Neural cell (in vitro differentiated cells): ENCODE data around the gene SNX17. TPM values are rescaled to one million over a fixed set of nuclear protein-coding genes. Genes with fewer than 3 reads are reported as not detected.

Experiments
- H2AFZ ChIP-seq: fragments of 200-600, 300-800 bp; sonication (generic), shearing (Covaris generic); 2 replicates; pipeline ENCODE4 v1.6.0; 2014; ENCODE audit warnings: low read depth, mild to moderate bottlenecking, antibody characterized with exemption, low read length, moderate library complexity
- H3F3A ChIP-seq: fragments of 200-600 bp; shearing (Covaris generic); 2 replicates; pipeline ENCODE4 v1.6.1; 2016; ENCODE audit warnings: mild to moderate bottlenecking, moderate library complexity, mixed read lengths, antibody characterized with exemption, low read length; ENCODE audit not compliant: insufficient read depth, poor library complexity, severe bottlenecking
- H3K27ac ChIP-seq: fragments of 200-600, 300-800 bp; sonication (generic), shearing (Covaris generic); 2 replicates; pipeline ENCODE4 v1.5.1; 2014; ENCODE audit warnings: mild to moderate bottlenecking, low read length, moderate library complexity
- H3K27me3 ChIP-seq: fragments of 300-800, 200-600 bp; sonication (generic), shearing (Covaris generic); 2 replicates; pipeline ENCODE4 v1.6.0; 2014; ENCODE audit warnings: mild to moderate bottlenecking, low read depth, low read length, moderate library complexity; ENCODE audit not compliant: insufficient read depth
- H3K36me3 ChIP-seq: fragments of 300-800, 200-600 bp; sonication (generic), shearing (Covaris generic); 2 replicates; pipeline ENCODE4 v1.5.1; 2014; ENCODE audit warnings: mild to moderate bottlenecking, antibody characterized with exemption, low read length, moderate library complexity; ENCODE audit not compliant: insufficient read depth
- H3K4me2 ChIP-seq: fragments of 300-800, 200-600 bp; sonication (generic), shearing (Covaris generic); 2 replicates; pipeline ENCODE4 v1.6.0; 2014; ENCODE audit warnings: mild to moderate bottlenecking, low read length
- H3K4me3 ChIP-seq: fragments of 300-800, 200-600 bp; sonication (generic), shearing (Covaris generic); 2 replicates; pipeline ENCODE4 v1.5.1; 2014; ENCODE audit warnings: mild to moderate bottlenecking, low read length, moderate library complexity
- H3K79me2 ChIP-seq: fragments of 200-600 bp; shearing (Covaris generic); replicated peaks from 2 replicates; pipeline ENCODE4 v1.6.0; 2014; ENCODE audit warnings: mild to moderate bottlenecking, low read length, moderate library complexity; ENCODE audit not compliant: insufficient read depth
- H3K9ac ChIP-seq: fragments of 300-800, 200-600 bp; sonication (generic), shearing (Covaris generic); 2 replicates; pipeline ENCODE4 v1.6.1; 2016; ENCODE audit warnings: mild to moderate bottlenecking, low read length, mixed read lengths
- H3K9me2 ChIP-seq: fragments of 200-600 bp; shearing (Covaris generic); 2 replicates; pipeline ENCODE4 v1.6.1; 2016; ENCODE audit warnings: mild to moderate bottlenecking, low read length, mixed read lengths; ENCODE audit not compliant: insufficient read depth
- H3K9me3 ChIP-seq: fragments of 200-600, 300-800 bp; sonication (generic), shearing (Covaris generic); 2 replicates; pipeline ENCODE4 v1.6.1; 2016; ENCODE audit warnings: mild to moderate bottlenecking, mixed run types, low read length, moderate library complexity, mixed read lengths
- H4K20me1 ChIP-seq: fragments of 200-600 bp; shearing (Covaris generic); 2 replicates; pipeline ENCODE4 v1.6.1; 2016; ENCODE audit warnings: mild to moderate bottlenecking, mixed run types; ENCODE audit not compliant: insufficient read depth
- CTCF ChIP-seq: fragments of 450-650 bp; IDR thresholded peaks from 2 replicates; pipeline ENCODE4 v1.5.1; 2014; ENCODE audit warnings: antibody characterized with exemption, mild to moderate bottlenecking, moderate library complexity; ENCODE audit not compliant: poor library complexity, severe bottlenecking
- EP300 ChIP-seq: fragments of 450-650 bp; conservative IDR thresholded peaks from 2 replicates; pipeline ENCODE4 v1.6.1; 2014; ENCODE audit warnings: antibody characterized with exemption, mild to moderate bottlenecking, moderate library complexity; ENCODE audit not compliant: poor library complexity, severe bottlenecking
- EZH2 ChIP-seq: fragments of 200-600, 300-800 bp; shearing (Covaris generic), sonication (generic); IDR thresholded peaks from 2 replicates; pipeline ENCODE4 v1.6.1; 2014; ENCODE audit warnings: antibody characterized with exemption, low read length, borderline replicate concordance, mild to moderate bottlenecking; ENCODE audit not compliant: insufficient read depth, poor library complexity, severe bottlenecking
- MXI1 ChIP-seq: fragments of 450-650 bp; conservative IDR thresholded peaks from 2 replicates; pipeline ENCODE4 v1.6.1; 2014; ENCODE audit warnings: antibody characterized with exemption, mild to moderate bottlenecking; ENCODE audit not compliant: poor library complexity, severe bottlenecking
- POLR2AphosphoS5 ChIP-seq: IDR thresholded peaks from 2 replicates; pipeline ENCODE4 v1.6.1; 2012
- RAD21 ChIP-seq: fragments of 450-650 bp; conservative IDR thresholded peaks from 2 replicates; pipeline ENCODE4 v1.6.1; 2014; ENCODE audit warnings: antibody characterized with exemption, mild to moderate bottlenecking, moderate library complexity
- REST ChIP-seq: IDR thresholded peaks from 2 replicates; pipeline ENCODE4 v1.6.1; 2012; ENCODE audit warnings: borderline replicate concordance
- SMC3 ChIP-seq: fragments of 450-650 bp; conservative IDR thresholded peaks from 2 replicates; pipeline ENCODE4 v1.6.1; 2014; ENCODE audit warnings: antibody characterized with exemption, mild to moderate bottlenecking, moderate library complexity; ENCODE audit not compliant: poor library complexity
- TAF1 ChIP-seq: IDR thresholded peaks from 2 replicates; pipeline ENCODE4 v1.6.1; 2012; ENCODE audit warnings: low read depth
- polyA plus RNA-seq: library from polyadenylated mRNA; depleted of rRNA; stranded (reverse); fragments of >200 nt; gene quantifications from 2 replicates; pipeline ENCODE4 v1.2.3, GENCODE V29; 2014

SNX17 gene
- polyA plus RNA-seq, 1 donor from 2014 or later, result 69.8 TPM

- no peaks in the 10 kb centered on the region for H3K9me3 ChIP-seq
- no peaks in the 10 kb centered on the region for H3K36me3 ChIP-seq
- H4K20me1 ChIP-seq, result no peaks in the 10 kb centered on the region
- H3K79me2 ChIP-seq, result peaks cover 12% of the 10 kb centered on the region
- H3K4me2 ChIP-seq, result no peak overlapping the region
- TF ChIP-seq REST (no peak), EP300 (no peak), RAD21 (no peak), SMC3 (no peak), MXI1 (no peak), POLR2AphosphoS5 (no peak), CTCF (no peak), EZH2 (no peak), TAF1 (no peak)
- no peak overlapping the region for H2AFZ ChIP-seq
- no peaks in the 10 kb centered on the region for H3K9me2 ChIP-seq
- H3K4me3 ChIP-seq, result peak overlapping the region; percentile 72
- no peaks in the 10 kb centered on the region for H3K27me3 ChIP-seq
- no peak overlapping the region for H3K9ac ChIP-seq
- H3K27ac ChIP-seq, result no peak overlapping the region
- no peaks in the 10 kb centered on the region for H3F3A ChIP-seq
These were observed 7.8 kb downstream of the SNX17 start for GRCh38 chr2:27378096-27378808.

GRCh38 chr2:27378809-27379290, 8.4 kb downstream of the SNX17 start:
- Histone ChIP-seq H3K27ac (no peak overlapping the region), H3K9me3 (no peaks in the 10 kb centered on the region), H3K4me3 (peak overlapping the region; percentile 72), H3K36me3 (no peaks in the 10 kb centered on the region), H3K79me2 (peaks cover 12% of the 10 kb centered on the region), H3F3A (no peaks in the 10 kb centered on the region), H3K9ac (peak overlapping the region; percentile 84), H3K4me2 (peak overlapping the region; percentile 91), H2AFZ (no peak overlapping the region), H3K27me3 (no peaks in the 10 kb centered on the region), H4K20me1 (no peaks in the 10 kb centered on the region), H3K9me2 (no peaks in the 10 kb centered on the region)
- TF ChIP-seq CTCF (no peak), SMC3 (no peak), POLR2AphosphoS5 (no peak), TAF1 (no peak), EP300 (no peak)
